Kidney (tissue), 14 donors: ENCODE data around the gene MOB3B. TPM values are rescaled to one million over a fixed set of nuclear protein-coding genes. Genes with fewer than 3 reads are reported as not detected.

Experiments
- DNase-seq, 5 donors: peaks; one replicate each; pipeline ENCODE4 v3.0.0-alpha.2; 2013 to 2020
- FAIRE-seq: peaks from 2 replicates; lab custom pipeline; 2012; peaks lifted over from hg19 to GRCh38; lab: Jason Lieb, UNC
- H3K27ac ChIP-seq, 2 donors: one replicate each; pipeline ENCODE4 v1.7.0; 2013; ENCODE audit warnings: low read depth in 2 of 2, low read length in 2 of 2, inconsistent platforms in 1 of 2
- H3K27me3 ChIP-seq: one replicate; pipeline ENCODE4 v1.7.1; 2013; ENCODE audit warnings: low read length, inconsistent platforms; ENCODE audit not compliant: control insufficient read depth, insufficient read depth
- H3K36me3 ChIP-seq, 3 donors: one replicate each; pipeline versions ENCODE4 v1.7.0 to v1.7.1; 2013; ENCODE audit warnings: low read length in 3 of 3, control low read depth in 1 of 3, inconsistent platforms in 1 of 3; ENCODE audit not compliant: insufficient read depth in 3 of 3, control insufficient read depth in 2 of 3
- H3K4me1 ChIP-seq, 3 donors: one replicate each; pipeline versions ENCODE4 v1.7.0 to v1.7.1; 2013; ENCODE audit warnings: low read length in 3 of 3, inconsistent platforms in 1 of 3, low read depth in 1 of 3; ENCODE audit not compliant: control insufficient read depth in 2 of 3, insufficient read depth in 2 of 3
- H3K4me3 ChIP-seq, 3 donors: one replicate each; pipeline versions ENCODE4 v1.7.0 to v1.8.1; 2013; ENCODE audit warnings: low read length in 3 of 3, control low read depth in 1 of 3, inconsistent platforms in 1 of 3
- H3K9ac ChIP-seq, 3 donors: one replicate each; pipeline versions ENCODE4 v1.7.0 to v1.7.1; 2013; ENCODE audit warnings: low read length in 3 of 3, control low read depth in 1 of 3, inconsistent platforms in 1 of 3
- H3K9me3 ChIP-seq, 3 donors: one replicate each; pipeline versions ENCODE4 v1.7.0 to v1.7.1; 2013; ENCODE audit warnings: low read length in 3 of 3, control low read depth in 1 of 3, inconsistent platforms in 1 of 3; ENCODE audit not compliant: control insufficient read depth in 2 of 3, insufficient read depth in 1 of 3
- intact Hi-C: fragments of 100-400 bp; cut with DNase I; formaldehyde crosslinking; loops from one replicate; pipeline ENCODE4 v1.11.1; 2022
- polyA plus RNA-seq: library from polyadenylated mRNA; stranded (reverse); fragments of 350-450 nt; fragmentation: Illumina TruSeq; extraction: RNeasy Lipid Tissue Mini Kit (QIAGEN cat#74804); gene quantifications from one replicate; pipeline ENCODE4 v1.2.3, GENCODE V29; 2014; ENCODE audit warnings: low read depth, low replicate concordance; ENCODE audit not compliant: insufficient read depth
- total RNA-seq: library from RNA; stranded (reverse); fragmentation: NEBNext Ultra II Directional; extraction: Animal tissue kit (Norgen Biotek cat#: 25700); gene quantifications from one replicate; pipeline ENCODE4 v1.2.1, GENCODE V29; 2021
- TF ChIP-seq, protein P1 (sequence below): IDR thresholded peaks from 3 replicates; pipeline ENCODE4 v1.5.1; 2012; ENCODE audit warnings: mild to moderate bottlenecking, moderate library complexity, borderline replicate concordance; ENCODE audit not compliant: insufficient read depth; ENCODE audit errors: extremely low read depth
- donor health status: control.
- donor health status: control.
- donor health status: control.
- donor health status: control.
- donor health status: control.
- donor health status: DM: yes; HTN: yes; CAD: no.
- donor health status: Normal renal cell carcinoma (clear cell type).

Gene MOB3B
- total and polyA plus RNA-seq, 2 donors from 2014 or later: 5.9 to 22.5 TPM

GRCh38 chr9:27549196-27549755, 19.7 kb upstream of the MOB3B start:
- TF ChIP-seq, protein P1, sequence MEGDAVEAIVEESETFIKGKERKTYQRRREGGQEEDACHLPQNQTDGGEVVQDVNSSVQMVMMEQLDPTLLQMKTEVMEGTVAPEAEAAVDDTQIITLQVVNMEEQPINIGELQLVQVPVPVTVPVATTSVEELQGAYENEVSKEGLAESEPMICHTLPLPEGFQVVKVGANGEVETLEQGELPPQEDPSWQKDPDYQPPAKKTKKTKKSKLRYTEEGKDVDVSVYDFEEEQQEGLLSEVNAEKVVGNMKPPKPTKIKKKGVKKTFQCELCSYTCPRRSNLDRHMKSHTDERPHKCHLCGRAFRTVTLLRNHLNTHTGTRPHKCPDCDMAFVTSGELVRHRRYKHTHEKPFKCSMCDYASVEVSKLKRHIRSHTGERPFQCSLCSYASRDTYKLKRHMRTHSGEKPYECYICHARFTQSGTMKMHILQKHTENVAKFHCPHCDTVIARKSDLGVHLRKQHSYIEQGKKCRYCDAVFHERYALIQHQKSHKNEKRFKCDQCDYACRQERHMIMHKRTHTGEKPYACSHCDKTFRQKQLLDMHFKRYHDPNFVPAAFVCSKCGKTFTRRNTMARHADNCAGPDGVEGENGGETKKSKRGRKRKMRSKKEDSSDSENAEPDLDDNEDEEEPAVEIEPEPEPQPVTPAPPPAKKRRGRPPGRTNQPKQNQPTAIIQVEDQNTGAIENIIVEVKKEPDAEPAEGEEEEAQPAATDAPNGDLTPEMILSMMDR: no peak
- Histone ChIP-seq H3K27ac (no peak overlapping the region), H3K4me1 (no peaks in the 10 kb centered on the region), H3K9ac (no peak overlapping the region), H3K27me3 (no peaks in the 10 kb centered on the region), H3K4me3 (no peak overlapping the region), H3K9me3 (no peaks in the 10 kb centered on the region), H3K36me3 (peaks cover 0 to 5% (median 0%) of the 10 kb centered on the region in 3 donors)
- DNase-seq: peak in 1 of 5 donors; percentile 69
- intact Hi-C loops: no loop called here
- FAIRE-seq: no peak

DNA sequence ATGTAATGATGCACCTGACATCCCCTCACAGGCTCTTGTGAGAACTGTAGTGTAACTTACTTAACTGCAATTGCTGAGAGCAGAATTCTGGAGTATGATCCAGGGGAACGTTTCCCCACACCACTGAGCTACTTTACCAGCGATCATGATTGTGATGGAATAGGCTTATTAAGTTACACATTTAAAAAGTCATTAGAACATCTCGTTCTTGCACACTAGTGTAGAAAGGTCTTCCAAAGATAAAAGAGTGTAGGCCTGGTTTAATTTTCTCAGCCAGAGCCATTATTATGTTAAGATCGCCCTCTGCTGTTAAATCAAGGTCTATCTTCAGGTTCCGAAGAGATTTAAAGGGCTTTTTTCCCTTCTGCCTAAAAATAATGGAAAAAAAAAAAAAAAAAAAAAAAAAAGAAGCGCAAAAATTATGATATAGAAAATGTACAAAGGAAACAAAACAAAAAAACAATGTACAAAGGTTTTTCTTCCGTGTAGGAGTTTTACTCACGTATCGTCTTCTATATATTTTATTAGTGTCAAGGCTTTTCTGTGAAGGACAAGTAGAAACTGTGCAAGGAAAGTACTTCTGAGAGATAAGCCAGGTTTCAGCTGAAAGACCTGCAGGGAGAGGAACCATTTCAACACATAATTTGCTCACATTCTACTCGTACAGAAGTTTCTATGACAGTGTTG, 18.6 kb upstream of the MOB3B start:
- Histone ChIP-seq H3K4me3 (no peak overlapping the region), H3K9ac (no peak overlapping the region), H3K27ac (no peak overlapping the region), H3K36me3 (peaks cover 0 to 5% (median under 1%) of the 10 kb centered on the region in 3 donors), H3K9me3 (no peaks in the 10 kb centered on the region), H3K27me3 (no peaks in the 10 kb centered on the region), H3K4me1 (no peaks in the 10 kb centered on the region)
- FAIRE-seq (peak; percentile 97), DNase-seq (peak in 2 of 5 donors; percentile 78 to 79)
- intact Hi-C loops: no loop called here
- TF ChIP-seq, protein P1: peak; percentile 55

- intact Hi-C loops: no loop called here
- no peak for DNase-seq
Observed at GRCh38 chr9:27545471-27545870, 15.9 kb upstream of the MOB3B start.

More at GRCh38 chr9:27545471-27545870, 15.9 kb upstream of the MOB3B start:
- no peak overlapping the region for H3K4me3 ChIP-seq
- no peak overlapping the region for H3K27ac ChIP-seq
- no peak overlapping the region for H3K9ac ChIP-seq
- H3K27me3 ChIP-seq: no peaks in the 10 kb centered on the region
- H3K36me3 ChIP-seq: peaks cover 0 to 4% (median 2%) of the 10 kb centered on the region in 3 donors
- peaks cover 0 to 11% (median 0%) of the 10 kb centered on the region in 3 donors for H3K4me1 ChIP-seq
- no peaks in the 10 kb centered on the region for H3K9me3 ChIP-seq
- TF ChIP-seq, protein P1: no peak
- no peak for FAIRE-seq
